ENCODE results near the gene CDHR1. TPM values are rescaled to one million over a fixed set of nuclear protein-coding genes. Genes with fewer than 3 reads are reported as not detected.

The CDHR1 gene
- total and polyA plus RNA-seq, 2 of the 8 experiments (the other 6 are each of a cell fraction or from before 2014, with no cell fraction given), result 3.9 to 10.5 TPM

DNA sequence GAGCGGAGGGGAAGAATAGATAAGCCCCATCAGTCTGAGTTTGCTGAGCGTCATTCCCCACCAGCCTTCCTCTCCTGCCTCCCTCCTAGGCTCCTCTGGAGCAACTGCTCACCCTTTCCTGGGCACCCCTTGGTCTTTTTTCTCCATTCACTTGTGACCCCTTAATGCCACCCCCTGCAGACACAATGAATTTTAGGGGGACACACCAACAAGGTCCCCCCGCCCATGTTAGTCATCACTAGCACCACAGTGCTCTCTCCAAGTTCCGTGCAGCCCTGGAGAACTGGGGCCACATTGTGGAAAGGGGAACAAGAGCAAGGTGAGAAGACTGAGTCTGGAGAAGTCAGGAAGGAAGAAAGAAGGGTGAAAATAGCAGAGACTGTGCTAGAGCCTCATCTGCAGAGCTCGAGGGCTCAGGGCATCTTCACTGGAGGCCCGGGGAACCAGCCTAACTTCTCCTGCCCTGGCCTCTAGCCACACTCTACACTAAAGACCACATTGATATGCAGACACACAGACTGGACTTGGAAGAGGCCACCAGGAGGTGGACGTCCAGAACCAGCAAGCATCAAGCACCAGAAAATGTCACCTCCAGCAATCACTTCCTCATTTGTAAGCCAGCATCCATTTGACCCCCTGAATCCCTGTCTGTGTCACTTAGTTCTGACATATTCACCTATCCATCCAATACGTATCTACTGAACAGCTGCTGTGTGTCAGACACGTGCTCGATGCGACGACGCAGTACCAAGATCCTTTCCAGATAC, 68.0 kb downstream of the CDHR1 start:
- H2BK120ac ChIP-seq (replicated peaks; ENCODE audit: low read depth, low read length), result no peak overlapping the region
- H2AK5ac ChIP-seq (ENCODE audit: low read depth, low read length), result no peak overlapping the region
- no peak overlapping the region for H2BK12ac ChIP-seq (ENCODE audit: low read depth, low read length)
- no peaks in the 10 kb centered on the region for H3K79me2 ChIP-seq (ENCODE audit: control insufficient read depth in 1 of 2, insufficient read depth in 2 of 2, low read length in 2 of 2)
- no peak overlapping the region for H2BK5ac ChIP-seq (ENCODE audit: low read depth, low read length)
- no peak overlapping the region for H3K56ac ChIP-seq (replicated peaks; ENCODE audit: insufficient read length, low read depth, low read length)
- H3K4ac ChIP-seq (replicated peaks; ENCODE audit: insufficient read length, low read depth, low read length), result no peak overlapping the region
- H4K20me1 ChIP-seq (replicated peaks in 1 of 2; ENCODE audit: control insufficient read depth in 1 of 2, insufficient read depth in 2 of 2, low read length in 2 of 2), result no peaks in the 10 kb centered on the region
- H3K4me3 ChIP-seq (ENCODE audit: extremely low read depth in 1 of 4, insufficient read depth in 2 of 4, low read depth in 3 of 4, low read length in 4 of 4), result no peak overlapping the region
- H3K18ac ChIP-seq (ENCODE audit: extremely low read depth, low read length), result no peak overlapping the region
- no peak overlapping the region for H4K8ac ChIP-seq (ENCODE audit: extremely low read depth, insufficient read depth, low read length)
- no peaks in the 10 kb centered on the region for H3K36me3 ChIP-seq (ENCODE audit: control insufficient read depth in 2 of 4, insufficient read depth in 4 of 4, low read length in 3 of 4)
- H3K4me2 ChIP-seq (ENCODE audit: insufficient read depth in 1 of 2, low read depth in 2 of 2, low read length in 2 of 2), result no peak overlapping the region
- no peak overlapping the region for H4K5ac ChIP-seq (ENCODE audit: insufficient read length, low read depth, low read length)
- no peak overlapping the region for H3K14ac ChIP-seq (ENCODE audit: insufficient read length)
- H3K79me1 ChIP-seq (ENCODE audit: low read depth, low read length), result no peaks in the 10 kb centered on the region
- H4K91ac ChIP-seq (replicated peaks; ENCODE audit: insufficient read length, low read length), result no peak overlapping the region
- H3K27ac ChIP-seq (ENCODE audit: low read depth, low read length), result no peak overlapping the region
- peak in 1 of 2 experiments; percentile 10 for DNase-seq (ENCODE audit: low read depth in 1 of 2, low spot score in 2 of 2)
- no peak overlapping the region for H2AFZ ChIP-seq (ENCODE audit: low read length)
- no peak overlapping the region for H3K9ac ChIP-seq (replicated peaks in 1 of 4; ENCODE audit: extremely low read depth in 1 of 4, low read depth in 3 of 4, low read length in 3 of 4)
- FAIRE-seq, result no peak
- no peaks in the 10 kb centered on the region for H3K9me3 ChIP-seq (ENCODE audit: insufficient read depth in 2 of 2, low read depth in 1 of 2, low read length in 1 of 2)
- no peaks in the 10 kb centered on the region for H3K23me2 ChIP-seq (ENCODE audit: low read depth, low read length)
- TF ChIP-seq RBBP5 (IDR thresholded peaks at IDR 0.05; ENCODE audit: borderline replicate concordance, low read depth, low read length) (no peak), SP4 (IDR thresholded peaks at IDR 0.05; ENCODE audit: low read length) (no peak), SUZ12 (IDR thresholded peaks at IDR 0.05; ENCODE audit: low read length) (no peak), SP2 (IDR thresholded peaks at IDR 0.05; ENCODE audit: low read length) (no peak), SP1 (IDR thresholded peaks at IDR 0.05; ENCODE audit: low read depth, low read length) (no peak), EGR1 (IDR thresholded peaks at IDR 0.05; ENCODE audit: borderline replicate concordance, low read depth, low read length) (no peak), HDAC2 (IDR thresholded peaks at IDR 0.05; ENCODE audit: borderline replicate concordance in 1 of 2, low read depth in 2 of 2, low read length in 2 of 2) (no peak), ZNF274 (IDR thresholded peaks at IDR 0.05; ENCODE audit: borderline replicate concordance, extremely low read depth, low read length) (no peak), CBX8 (IDR thresholded peaks at IDR 0.05; ENCODE audit: borderline replicate concordance, low read depth, low read length) (no peak)
- ChIA-PET CTCF (ENCODE audit: partially characterized antibody) (interaction anchor here (0.8 to 15.5 kb wide), 10 partner anchors 20 to 280 kb away, joined by 3 to 558 read pairs (median 4); no protein-coding TSS in a partner anchor), POLR2A (ENCODE audit: partially characterized antibody) (no interaction called here)
- no peaks in the 10 kb centered on the region for H3K4me1 ChIP-seq (replicated peaks in 1 of 4; ENCODE audit: control insufficient read depth in 3 of 4, insufficient read depth in 4 of 4, low read length in 3 of 4)
- H3K23ac ChIP-seq (ENCODE audit: insufficient read length), result no peak overlapping the region
- H2BK15ac ChIP-seq (ENCODE audit: low read length), result no peak overlapping the region
- no peaks in the 10 kb centered on the region for H3K27me3 ChIP-seq (replicated peaks in 1 of 4; ENCODE audit: control insufficient read depth in 3 of 4, extremely low read depth in 1 of 4, insufficient read depth in 3 of 4, low read length in 3 of 4)
- no peak overlapping the region for H2BK20ac ChIP-seq (ENCODE audit: low read length)
- WGBS, 2 experiments (ENCODE audit: extremely low coverage in 1 of 2, insufficient coverage in 1 of 2, insufficient read length in 1 of 2, insufficient replicate concordance in 2 of 2, low coverage in 1 of 2, low lambda C conversion rate in 2 of 2, missing lambda C conversion rate in 1 of 2), result 82% methylated on average over 13 of the region's 13 CpGs; no CpG with 5 or more reads in 1 of the 2 experiments

All from H1 (cell line).